Fibroblast of mammary gland (primary cell): Measurements from ENCODE around the gene CCDC85C.

Experiments
- DNase-seq: peaks from one replicate; pipeline ENCODE4 v3.0.0-alpha.2; 2010; ENCODE audit warnings: low read depth
- H3K4me3 ChIP-seq: 2 replicates; pipeline ENCODE4 v1.5.1; 2011; ENCODE audit warnings: low read depth, mild to moderate bottlenecking, low read length, moderate library complexity; ENCODE audit not compliant: control insufficient read depth
- TF ChIP-seq, protein P1 (sequence below): conservative IDR thresholded peaks from 2 replicates; pipeline ENCODE4 v1.5.1; 2011; ENCODE audit warnings: low read depth, low read length, inconsistent platforms; ENCODE audit not compliant: control insufficient read depth, insufficient read depth

The CCDC85C gene

DNA sequence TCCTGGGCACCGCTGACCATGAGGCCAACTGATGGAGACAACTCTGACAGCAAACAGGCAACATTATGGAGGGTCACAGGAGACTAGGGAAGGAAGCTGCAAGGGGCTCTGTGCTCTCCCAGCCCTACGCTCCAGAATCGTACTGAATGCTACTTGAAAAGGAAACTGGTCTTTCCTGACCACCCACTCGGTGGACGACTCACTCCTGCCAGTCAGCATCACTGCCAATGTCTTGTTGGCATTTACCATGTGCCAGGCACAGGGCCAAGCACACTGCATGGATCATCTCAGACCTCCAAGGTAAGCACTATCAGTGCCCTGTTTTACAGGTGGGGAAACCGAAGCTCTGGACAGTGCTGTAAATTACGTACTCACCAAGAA, 38.0 kb downstream of the CCDC85C start:
- no peak for DNase-seq
- TF ChIP-seq, protein P1, sequence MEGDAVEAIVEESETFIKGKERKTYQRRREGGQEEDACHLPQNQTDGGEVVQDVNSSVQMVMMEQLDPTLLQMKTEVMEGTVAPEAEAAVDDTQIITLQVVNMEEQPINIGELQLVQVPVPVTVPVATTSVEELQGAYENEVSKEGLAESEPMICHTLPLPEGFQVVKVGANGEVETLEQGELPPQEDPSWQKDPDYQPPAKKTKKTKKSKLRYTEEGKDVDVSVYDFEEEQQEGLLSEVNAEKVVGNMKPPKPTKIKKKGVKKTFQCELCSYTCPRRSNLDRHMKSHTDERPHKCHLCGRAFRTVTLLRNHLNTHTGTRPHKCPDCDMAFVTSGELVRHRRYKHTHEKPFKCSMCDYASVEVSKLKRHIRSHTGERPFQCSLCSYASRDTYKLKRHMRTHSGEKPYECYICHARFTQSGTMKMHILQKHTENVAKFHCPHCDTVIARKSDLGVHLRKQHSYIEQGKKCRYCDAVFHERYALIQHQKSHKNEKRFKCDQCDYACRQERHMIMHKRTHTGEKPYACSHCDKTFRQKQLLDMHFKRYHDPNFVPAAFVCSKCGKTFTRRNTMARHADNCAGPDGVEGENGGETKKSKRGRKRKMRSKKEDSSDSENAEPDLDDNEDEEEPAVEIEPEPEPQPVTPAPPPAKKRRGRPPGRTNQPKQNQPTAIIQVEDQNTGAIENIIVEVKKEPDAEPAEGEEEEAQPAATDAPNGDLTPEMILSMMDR = no peak
- H3K4me3 ChIP-seq = no peak overlapping the region

DNA sequence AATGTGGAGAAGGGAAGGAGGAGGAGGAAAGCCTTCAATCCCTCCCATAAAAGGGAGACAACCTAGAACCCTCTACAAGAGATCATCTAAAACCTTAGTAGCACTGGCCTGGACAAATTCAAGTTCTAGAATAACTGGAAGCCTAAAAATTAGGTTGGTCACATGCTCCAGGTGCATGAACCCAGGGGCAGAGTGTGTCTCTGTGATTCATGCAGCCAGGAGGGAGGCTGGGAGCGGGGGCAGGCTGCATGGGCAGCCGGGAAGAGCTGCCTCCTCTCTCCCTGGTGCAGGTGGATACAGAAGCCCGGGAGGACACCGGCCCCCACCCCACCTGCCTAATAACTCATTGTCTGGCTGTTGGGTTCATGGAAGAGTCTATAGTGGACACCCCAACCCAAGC, 38.6 kb downstream of the CCDC85C start:
- TF ChIP-seq, protein P1 = no peak
- DNase-seq = no peak
- no peak overlapping the region for H3K4me3 ChIP-seq

DNA sequence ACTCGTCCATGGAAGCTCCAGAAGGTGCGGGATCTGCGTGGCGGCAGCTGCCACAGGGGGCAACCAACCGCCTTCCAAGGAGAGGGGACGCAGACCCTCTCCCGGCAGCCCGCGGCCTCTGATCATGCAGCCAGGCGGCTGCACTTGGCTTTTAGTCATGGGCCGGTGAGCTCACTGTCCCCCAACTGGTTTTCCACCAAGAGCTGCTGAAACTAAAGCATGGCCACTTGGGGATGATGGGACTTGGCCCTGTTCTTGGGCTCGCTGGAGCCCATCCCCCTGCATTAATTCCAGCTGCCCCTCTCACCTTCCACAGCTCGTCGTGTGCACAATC, 39.1 kb downstream of the CCDC85C start:
- H3K4me3 ChIP-seq = no peak overlapping the region
- TF ChIP-seq, protein P1 = no peak
- no peak for DNase-seq

DNA sequence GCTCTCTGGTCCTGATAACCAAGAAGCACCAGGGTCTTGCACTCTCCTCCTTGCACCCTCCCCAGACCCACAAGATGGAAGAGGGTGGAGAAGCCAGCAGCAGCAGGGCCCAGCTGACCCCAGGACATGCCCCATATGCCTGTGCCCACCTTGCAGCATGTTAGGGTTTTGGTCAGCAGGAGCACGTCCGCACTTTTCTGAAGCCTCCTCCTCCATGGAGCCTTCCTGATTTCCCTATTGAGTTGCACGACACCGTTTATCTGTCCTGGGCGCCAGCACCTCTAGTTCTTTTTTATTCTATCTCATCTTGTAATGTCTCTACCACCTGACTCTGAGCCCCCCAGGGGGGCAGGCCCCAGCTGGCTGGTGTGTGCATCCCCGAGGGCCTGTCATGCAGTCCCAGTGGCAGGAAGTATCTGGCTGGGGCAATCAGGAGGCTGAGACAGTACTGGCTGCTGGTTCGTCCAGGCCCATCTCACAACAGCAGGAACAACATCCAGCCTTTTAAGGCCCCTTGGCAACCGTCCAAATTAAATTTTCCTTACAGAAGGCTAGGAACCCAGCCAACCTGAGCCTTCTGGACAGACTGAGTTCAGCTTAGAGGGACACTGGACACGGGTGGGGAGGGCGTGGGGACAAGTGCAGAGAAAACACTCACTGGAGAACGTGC, 39.6 kb downstream of the CCDC85C start:
- TF ChIP-seq, protein P1 = no peak
- peak; percentile 48 for DNase-seq
- no peak overlapping the region for H3K4me3 ChIP-seq

DNA sequence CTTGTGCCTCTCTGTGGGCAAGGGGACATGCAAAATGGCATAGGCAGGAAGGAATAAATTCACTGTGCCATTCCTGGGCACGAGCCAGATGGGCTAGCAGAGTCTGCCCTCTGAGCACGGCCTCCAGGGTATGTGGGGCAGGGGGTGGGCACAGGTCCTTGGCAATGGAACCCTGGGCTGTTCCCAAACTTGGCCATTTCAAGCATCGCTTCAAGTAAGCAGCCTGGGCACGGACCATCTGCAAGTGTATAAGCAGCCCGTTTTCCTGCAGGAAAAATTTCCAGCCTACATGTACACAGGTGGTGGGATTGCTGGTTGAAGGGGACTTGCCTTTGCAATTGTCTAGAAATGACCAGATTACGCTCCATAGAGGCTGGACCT, 40.3 kb downstream of the CCDC85C start:
- DNase-seq = no peak
- TF ChIP-seq, protein P1 = no peak
- no peak overlapping the region for H3K4me3 ChIP-seq

DNA sequence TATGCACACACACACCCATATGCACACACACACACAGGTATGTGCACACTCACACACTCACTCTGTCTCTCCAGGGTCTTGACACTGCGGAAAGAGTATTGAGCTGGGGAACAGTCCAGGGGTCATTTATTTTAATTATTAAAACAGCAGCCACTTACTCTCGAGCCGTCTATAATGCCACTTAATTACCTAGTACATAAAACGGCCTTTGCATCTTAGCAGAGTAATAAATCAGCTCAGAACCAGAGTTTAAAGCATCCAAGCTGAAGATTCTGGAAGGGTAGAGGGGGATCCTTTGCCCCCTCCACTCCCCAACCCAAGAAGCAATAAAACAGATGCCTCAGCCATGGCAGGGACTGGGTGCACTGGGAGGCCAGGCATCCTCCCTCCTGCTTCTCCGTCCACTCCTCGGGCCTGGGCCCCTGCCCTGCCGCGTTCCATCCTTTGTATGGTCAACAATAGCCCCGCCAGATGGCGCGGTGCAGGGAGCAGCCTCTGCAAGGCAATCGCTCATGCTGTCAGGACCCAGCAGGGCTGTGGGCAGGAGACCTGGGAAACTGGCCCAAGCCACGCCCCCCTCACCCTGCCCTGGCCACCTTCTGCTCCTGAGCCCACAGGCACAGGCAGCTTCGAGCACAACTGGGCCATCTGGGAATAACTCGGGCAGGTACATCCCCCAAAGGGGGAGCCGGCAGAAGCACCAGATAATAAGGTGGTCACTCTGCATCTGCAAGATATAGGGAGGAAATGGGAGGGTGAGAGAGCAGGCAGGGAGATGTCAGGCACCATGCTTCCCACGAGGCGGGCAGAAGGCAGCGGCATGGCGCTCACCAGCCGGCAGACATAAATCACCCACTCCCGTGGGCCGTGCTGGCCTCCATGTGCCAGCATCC, 40.9 kb downstream of the CCDC85C start:
- no peak overlapping the region for H3K4me3 ChIP-seq
- peak; percentile 40 for DNase-seq
- TF ChIP-seq, protein P1 = peak; percentile 32
